ENCODE data around the gene CDC42EP4.
"Not testable (repeated sequence)": the region's sequence is repeated elsewhere in the genome, so short reads cannot be mapped to it uniquely, and the experiment has no call there.

The CDC42EP4 gene

DNA sequence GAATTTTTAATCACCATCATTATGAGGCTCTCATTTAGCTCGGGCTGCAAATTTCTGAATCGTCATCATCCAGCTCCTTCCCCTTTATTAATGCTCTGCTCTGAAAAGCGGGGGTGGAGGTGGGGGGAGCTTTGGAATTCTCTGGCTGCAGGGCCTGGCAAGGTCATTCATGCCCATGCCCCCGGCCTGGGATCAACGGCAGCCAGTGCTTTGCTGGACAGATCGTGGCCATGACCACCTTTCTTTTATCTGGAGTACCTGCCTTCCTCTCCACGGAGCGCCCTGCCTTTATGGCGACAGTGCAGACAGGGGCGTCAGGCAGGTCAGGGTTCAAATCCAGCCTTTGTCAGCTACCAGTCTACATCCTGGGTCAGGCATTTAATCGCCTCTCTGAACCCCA lies 45.0 kb downstream of the CDC42EP4 start:
- H3K9ac ChIP-seq = no peak overlapping the region
- H3K4me3 ChIP-seq (ENCODE audit: low read depth, low read length) = no peak overlapping the region
- no peaks in the 10 kb centered on the region for H3K9me3 ChIP-seq (ENCODE audit: control insufficient read depth, low read length)
- H3K4me1 ChIP-seq = no peaks in the 10 kb centered on the region
- H3K27ac ChIP-seq = no peak overlapping the region
- no peaks in the 10 kb centered on the region for H3K27me3 ChIP-seq (ENCODE audit: control insufficient read depth, insufficient read depth, low read length)
- H3K79me2 ChIP-seq = no peaks in the 10 kb centered on the region
- H2AFZ ChIP-seq = no peak overlapping the region
- H3K36me3 ChIP-seq (ENCODE audit: control insufficient read depth, insufficient read depth, low read length) = no peaks in the 10 kb centered on the region
- TF ChIP-seq, protein P1, sequence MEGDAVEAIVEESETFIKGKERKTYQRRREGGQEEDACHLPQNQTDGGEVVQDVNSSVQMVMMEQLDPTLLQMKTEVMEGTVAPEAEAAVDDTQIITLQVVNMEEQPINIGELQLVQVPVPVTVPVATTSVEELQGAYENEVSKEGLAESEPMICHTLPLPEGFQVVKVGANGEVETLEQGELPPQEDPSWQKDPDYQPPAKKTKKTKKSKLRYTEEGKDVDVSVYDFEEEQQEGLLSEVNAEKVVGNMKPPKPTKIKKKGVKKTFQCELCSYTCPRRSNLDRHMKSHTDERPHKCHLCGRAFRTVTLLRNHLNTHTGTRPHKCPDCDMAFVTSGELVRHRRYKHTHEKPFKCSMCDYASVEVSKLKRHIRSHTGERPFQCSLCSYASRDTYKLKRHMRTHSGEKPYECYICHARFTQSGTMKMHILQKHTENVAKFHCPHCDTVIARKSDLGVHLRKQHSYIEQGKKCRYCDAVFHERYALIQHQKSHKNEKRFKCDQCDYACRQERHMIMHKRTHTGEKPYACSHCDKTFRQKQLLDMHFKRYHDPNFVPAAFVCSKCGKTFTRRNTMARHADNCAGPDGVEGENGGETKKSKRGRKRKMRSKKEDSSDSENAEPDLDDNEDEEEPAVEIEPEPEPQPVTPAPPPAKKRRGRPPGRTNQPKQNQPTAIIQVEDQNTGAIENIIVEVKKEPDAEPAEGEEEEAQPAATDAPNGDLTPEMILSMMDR (IDR thresholded peaks at IDR 0.05) = no peak
- no peak overlapping the region for H3K4me2 ChIP-seq (ENCODE audit: low read length)

DNA sequence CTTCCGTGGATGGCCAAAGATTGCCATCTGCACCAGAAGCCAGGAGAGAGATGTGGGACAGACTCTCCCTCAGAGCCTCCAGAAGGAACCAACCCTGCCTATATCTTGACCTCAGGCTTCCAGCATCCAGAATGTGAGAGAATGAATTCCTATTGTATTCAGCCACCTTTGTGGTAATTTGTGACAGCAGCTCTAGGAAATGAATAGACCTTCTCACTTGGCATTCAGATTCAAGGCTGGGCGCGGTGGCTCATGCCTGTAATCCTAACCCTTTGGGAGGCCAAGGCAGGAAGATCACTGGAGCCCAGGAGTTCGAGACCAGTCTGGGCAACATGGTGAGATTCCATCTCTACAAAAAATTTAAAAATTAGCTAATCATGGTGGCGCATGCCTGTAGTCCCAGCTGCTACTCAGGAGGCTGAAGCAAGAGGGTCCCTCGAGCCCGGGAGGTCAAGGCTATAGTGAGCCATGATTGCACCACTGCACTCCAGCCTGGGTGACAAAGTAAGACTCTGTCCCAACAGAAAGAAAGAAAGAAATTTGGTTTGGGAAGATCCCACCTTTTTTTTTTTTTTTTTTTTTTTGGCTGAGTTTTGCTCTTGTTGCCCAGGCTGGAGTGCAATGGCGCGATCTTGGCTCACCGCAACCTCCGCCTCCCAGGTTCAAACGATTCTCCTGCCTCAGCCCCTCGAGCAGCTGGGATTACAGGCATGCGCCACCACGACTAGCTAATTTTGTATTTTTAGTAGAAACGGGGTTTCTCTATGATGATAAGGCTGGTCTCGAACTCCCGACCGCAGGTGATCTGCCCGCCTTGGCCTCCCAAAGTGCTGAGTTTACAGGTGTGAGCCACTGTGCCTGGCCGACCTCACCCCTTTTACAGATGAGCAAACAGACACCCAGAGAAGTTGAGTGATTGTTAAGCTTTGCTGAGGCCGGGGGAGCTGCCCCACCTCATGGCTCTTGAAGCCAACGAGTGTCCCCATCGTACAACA lies 45.9 kb downstream of the CDC42EP4 start:
- H3K79me2 ChIP-seq = no peaks in the 10 kb centered on the region
- no peaks in the 10 kb centered on the region for H3K27me3 ChIP-seq (ENCODE audit: control insufficient read depth, insufficient read depth, low read length)
- no peaks in the 10 kb centered on the region for H3K36me3 ChIP-seq (ENCODE audit: control insufficient read depth, insufficient read depth, low read length)
- no peak overlapping the region for H3K4me3 ChIP-seq (ENCODE audit: low read depth, low read length)
- H2AFZ ChIP-seq = no peak overlapping the region
- H3K9me3 ChIP-seq (ENCODE audit: control insufficient read depth, low read length) = no peaks in the 10 kb centered on the region
- H3K4me1 ChIP-seq = no peaks in the 10 kb centered on the region
- TF ChIP-seq, protein P1 (IDR thresholded peaks at IDR 0.05) = no peak
- H3K9ac ChIP-seq = no peak overlapping the region
- H3K27ac ChIP-seq = no peak overlapping the region
- H3K4me2 ChIP-seq (ENCODE audit: low read length) = no peak overlapping the region

DNA sequence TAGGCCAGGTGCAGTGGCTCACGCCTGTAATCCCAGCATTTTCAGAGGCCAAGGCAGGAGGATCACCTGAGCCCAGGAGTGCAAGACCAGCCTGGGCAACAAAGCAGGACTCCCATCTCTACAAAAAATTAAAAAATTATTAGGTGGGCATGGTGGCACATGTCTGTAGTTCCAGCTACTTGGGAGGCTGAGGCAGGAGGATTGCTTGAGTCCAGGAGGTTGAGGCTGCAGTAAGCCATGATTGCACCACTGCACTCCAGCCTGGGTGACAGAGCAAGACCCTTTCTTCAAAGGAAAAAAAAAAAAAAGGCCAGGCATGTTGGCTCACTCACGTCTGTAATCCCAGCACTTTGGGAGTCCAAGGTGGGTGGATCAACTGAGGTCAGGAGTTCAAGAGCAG lies 47.4 kb downstream of the CDC42EP4 start:
- H3K36me3 ChIP-seq (ENCODE audit: control insufficient read depth, insufficient read depth, low read length); H3K4me3 ChIP-seq (ENCODE audit: low read depth, low read length); H2AFZ ChIP-seq; H3K27me3 ChIP-seq (ENCODE audit: control insufficient read depth, insufficient read depth, low read length); H3K9ac ChIP-seq; H3K4me1 ChIP-seq; H3K27ac ChIP-seq; H3K79me2 ChIP-seq; H3K9me3 ChIP-seq (ENCODE audit: control insufficient read depth, low read length); H3K4me2 ChIP-seq (ENCODE audit: low read length): not testable (repeated sequence)

DNA sequence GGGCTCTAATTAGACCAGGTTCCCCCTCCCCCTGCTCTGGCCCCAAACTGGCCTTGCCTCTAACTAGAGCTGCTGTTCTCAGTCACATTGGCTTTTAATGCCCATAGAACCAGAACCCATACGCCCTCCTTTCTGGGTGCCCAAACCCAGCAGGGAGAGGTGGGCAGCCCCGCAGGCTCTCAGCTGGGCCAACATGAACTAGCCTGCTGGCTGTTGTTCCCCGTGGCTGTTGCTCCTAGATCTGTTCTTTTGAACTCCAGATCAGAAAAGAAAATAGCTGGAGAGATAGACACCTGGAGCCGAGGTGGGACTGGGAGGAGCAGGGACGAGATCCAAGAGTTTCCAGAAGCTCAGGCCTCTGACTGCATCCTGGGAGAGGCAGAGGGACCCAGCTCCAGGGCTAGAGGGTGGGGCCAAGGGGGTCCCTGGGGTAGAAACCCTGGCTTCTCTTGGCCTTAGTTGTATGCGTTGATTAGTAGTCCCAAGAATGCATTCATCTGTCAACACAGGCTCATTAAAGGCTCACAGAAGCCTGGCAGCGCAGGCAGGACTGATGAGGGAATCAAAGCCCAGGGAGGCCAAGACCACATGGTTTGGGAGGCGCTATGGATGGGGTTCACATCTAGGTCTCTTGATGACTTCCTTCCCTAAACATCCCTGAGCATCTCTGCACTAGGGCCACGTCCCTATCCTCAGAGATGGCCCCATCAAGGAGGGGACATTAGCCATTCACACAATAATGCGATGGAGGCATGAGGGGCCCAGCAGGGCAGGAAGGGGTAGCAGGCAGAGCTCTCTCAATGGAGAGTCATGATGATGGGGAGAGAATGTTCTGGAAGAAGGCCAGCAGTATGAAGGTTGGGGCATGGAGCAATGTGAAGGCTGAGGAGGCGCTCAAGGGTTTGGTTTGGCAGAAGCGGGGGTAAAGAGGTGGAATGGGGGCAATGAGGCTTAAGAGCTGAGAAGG lies 48.8 kb downstream of the CDC42EP4 start:
- Histone ChIP-seq H2AFZ (no peak overlapping the region), H3K9me3 (ENCODE audit: control insufficient read depth, low read length) (no peaks in the 10 kb centered on the region), H3K4me2 (ENCODE audit: low read length) (no peak overlapping the region), H3K79me2 (no peaks in the 10 kb centered on the region), H3K9ac (no peak overlapping the region), H3K4me3 (ENCODE audit: low read depth, low read length) (no peak overlapping the region), H3K27ac (no peak overlapping the region), H3K27me3 (ENCODE audit: control insufficient read depth, insufficient read depth, low read length) (no peaks in the 10 kb centered on the region), H3K4me1 (no peaks in the 10 kb centered on the region), H3K36me3 (ENCODE audit: control insufficient read depth, insufficient read depth, low read length) (no peaks in the 10 kb centered on the region)
- TF ChIP-seq, protein P1 (IDR thresholded peaks at IDR 0.05) = no peak
